ENCODE data around the gene RNF181.
"Not testable (repeated sequence)": the region's sequence is repeated elsewhere in the genome, so short reads cannot be mapped to it uniquely, and the experiment has no call there.

The RNF181 gene

GRCh38 chr2:85577386-85578242, 17.9 kb upstream of the RNF181 start, which contains the start of gene VAMP8:
TSS of gene VAMP8 (plus strand) at chr2:85577586. CDS start at chr2:85577647, 61 bp downstream.
- DNase-seq, result no peak

GRCh38 chr2:85578243-85579180, 17.0 kb upstream of the RNF181 start:
- no peak for DNase-seq

- no peak for DNase-seq
Observed at GRCh38 chr2:85579266-85579935, 16.1 kb upstream of the RNF181 start.

GRCh38 chr2:85580206-85580605, 15.3 kb upstream of the RNF181 start:
- DNase-seq, result no peak

- DNase-seq, result no peak
Observed at GRCh38 chr2:85582492-85582891, 13.1 kb upstream of the RNF181 start.

- no peak for DNase-seq
Observed at GRCh38 chr2:85583667-85584353, 11.7 kb upstream of the RNF181 start.

- DNase-seq, result no peak
Observed at GRCh38 chr2:85584354-85584856, 11.1 kb upstream of the RNF181 start, which contains the start of gene VAMP5. TSS of gene VAMP5 (plus strand) at chr2:85584431. CDS start at chr2:85584491, 60 bp downstream.

- no peak for DNase-seq
Observed at GRCh38 chr2:85584857-85585780, 10.4 kb upstream of the RNF181 start.

GRCh38 chr2:85585781-85586105, 9.8 kb upstream of the RNF181 start:
- no peak for DNase-seq

- no peak for DNase-seq
Observed at GRCh38 chr2:85588236-85588635, 7.3 kb upstream of the RNF181 start.

- no peak for DNase-seq
Observed at GRCh38 chr2:85588645-85589044, 6.9 kb upstream of the RNF181 start.

GRCh38 chr2:85589181-85589580, 6.4 kb upstream of the RNF181 start:
- no peak for DNase-seq

- no peak for DNase-seq
Observed at GRCh38 chr2:85589982-85590791, 5.4 kb upstream of the RNF181 start.

- no peak for DNase-seq
Observed at GRCh38 chr2:85590950-85591349, 4.6 kb upstream of the RNF181 start.

- no peak for DNase-seq
Observed at GRCh38 chr2:85591563-85591962, 4.0 kb upstream of the RNF181 start.

GRCh38 chr2:85592299-85592698, 3.2 kb upstream of the RNF181 start:
- not testable (repeated sequence) for DNase-seq

GRCh38 chr2:85593023-85593422, 2.5 kb upstream of the RNF181 start:
- no peak for DNase-seq

GRCh38 chr2:85594715-85595300, 737 bp upstream of the RNF181 start:
- no peak for DNase-seq

GRCh38 chr2:85596026-85596333, 435 bp downstream of the RNF181 start:
- no peak for DNase-seq

Measured in NCI-H1930 (cell line).